ENCODE measurements around the gene DNAJC13.

The DNAJC13 gene

GRCh38 chr3:132421832-132422231 lies 4.5 kb downstream of the DNAJC13 start:
- H3K4me1 ChIP-seq (ENCODE audit: insufficient read depth, low read length, severe bottlenecking): peaks cover 24% of the 10 kb centered on the region
- H3K9me2 ChIP-seq (ENCODE audit: low read depth, low read length): no peaks in the 10 kb centered on the region
- H3K27ac ChIP-seq (ENCODE audit: low read depth, low read length, poor library complexity, severe bottlenecking): no peak overlapping the region
- H3F3A ChIP-seq (ENCODE audit: insufficient read depth, low read length): no peaks in the 10 kb centered on the region
- no peaks in the 10 kb centered on the region for H3K9me3 ChIP-seq (ENCODE audit: low read length)
- H4K20me1 ChIP-seq (ENCODE audit: insufficient read depth, low read length): no peaks in the 10 kb centered on the region
- peaks cover 7% of the 10 kb centered on the region; the same call in 1 of the 2 replicates for H3K36me3 ChIP-seq (ENCODE audit: insufficient read depth, low read length)
- TF ChIP-seq CTCF (IDR thresholded peaks at IDR 0.05; ENCODE audit: low read length): no peak
- TF ChIP-seq EZH2 (IDR thresholded peaks at IDR 0.05; ENCODE audit: borderline replicate concordance, low read length): no peak
- no peaks in the 10 kb centered on the region for H3K27me3 ChIP-seq (ENCODE audit: insufficient read depth, low read length)
- H3K4me2 ChIP-seq (ENCODE audit: low read length): no peak overlapping the region
- H3K9ac ChIP-seq (ENCODE audit: low read length): no peak overlapping the region
- no peak overlapping the region for H3K4me3 ChIP-seq (ENCODE audit: low read depth, low read length, poor library complexity, severe bottlenecking)
- H3K79me2 ChIP-seq (ENCODE audit: insufficient read depth, low read length): peaks cover 83% of the 10 kb centered on the region
- no peak overlapping the region for H2AFZ ChIP-seq (ENCODE audit: low read length)

GRCh38 chr3:132422531-132422930 lies 5.2 kb downstream of the DNAJC13 start:
- H3K4me2 ChIP-seq (ENCODE audit: low read length): no peak overlapping the region
- no peaks in the 10 kb centered on the region for H3K27me3 ChIP-seq (ENCODE audit: insufficient read depth, low read length)
- TF ChIP-seq CTCF (IDR thresholded peaks at IDR 0.05; ENCODE audit: low read length): no peak
- TF ChIP-seq EZH2 (IDR thresholded peaks at IDR 0.05; ENCODE audit: borderline replicate concordance, low read length): no peak
- no peaks in the 10 kb centered on the region for H4K20me1 ChIP-seq (ENCODE audit: insufficient read depth, low read length)
- no peak overlapping the region for H3K27ac ChIP-seq (ENCODE audit: low read depth, low read length, poor library complexity, severe bottlenecking)
- H3K36me3 ChIP-seq (ENCODE audit: insufficient read depth, low read length): peaks cover 7% of the 10 kb centered on the region; the same call in 1 of the 2 replicates
- H3K9ac ChIP-seq (ENCODE audit: low read length): no peak overlapping the region
- peaks cover 88% of the 10 kb centered on the region for H3K79me2 ChIP-seq (ENCODE audit: insufficient read depth, low read length)
- no peak overlapping the region for H2AFZ ChIP-seq (ENCODE audit: low read length)
- peaks cover 23% of the 10 kb centered on the region for H3K4me1 ChIP-seq (ENCODE audit: insufficient read depth, low read length, severe bottlenecking)
- H3K4me3 ChIP-seq (ENCODE audit: low read depth, low read length, poor library complexity, severe bottlenecking): no peak overlapping the region
- no peaks in the 10 kb centered on the region for H3K9me2 ChIP-seq (ENCODE audit: low read depth, low read length)
- H3K9me3 ChIP-seq (ENCODE audit: low read length): no peaks in the 10 kb centered on the region
- H3F3A ChIP-seq (ENCODE audit: insufficient read depth, low read length): no peaks in the 10 kb centered on the region

DNA sequence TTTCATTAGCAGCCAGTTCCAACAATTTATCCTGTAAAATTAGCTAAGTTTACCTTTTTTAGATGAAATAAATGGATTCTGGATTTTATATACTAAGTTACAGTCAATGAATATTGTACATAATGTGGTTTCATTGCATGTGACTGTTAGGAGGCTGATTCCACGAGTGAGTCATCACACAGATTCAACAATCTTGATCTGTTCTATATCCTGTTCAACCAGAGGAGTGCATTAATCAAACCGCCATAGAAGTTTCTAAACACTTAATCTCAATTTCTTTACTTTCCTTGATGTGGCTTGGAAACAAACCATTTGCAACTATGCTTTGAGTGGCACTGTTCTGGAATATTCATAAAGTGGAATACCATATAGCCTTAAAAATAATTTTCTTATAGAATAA lies 15.3 kb downstream of the DNAJC13 start:
- no peaks in the 10 kb centered on the region for H3K4me1 ChIP-seq (ENCODE audit: insufficient read depth, low read length, severe bottlenecking)
- no peaks in the 10 kb centered on the region for H3K9me3 ChIP-seq (ENCODE audit: low read length)
- no peak overlapping the region for H3K4me3 ChIP-seq (ENCODE audit: low read depth, low read length, poor library complexity, severe bottlenecking)
- H2AFZ ChIP-seq (ENCODE audit: low read length): no peak overlapping the region
- no peaks in the 10 kb centered on the region for H3F3A ChIP-seq (ENCODE audit: insufficient read depth, low read length)
- H3K36me3 ChIP-seq (ENCODE audit: insufficient read depth, low read length): peaks cover 15% of the 10 kb centered on the region; the same call in 1 of the 2 replicates
- H3K9ac ChIP-seq (ENCODE audit: low read length): no peak overlapping the region
- TF ChIP-seq CTCF (IDR thresholded peaks at IDR 0.05; ENCODE audit: low read length) (no peak), EZH2 (IDR thresholded peaks at IDR 0.05; ENCODE audit: borderline replicate concordance, low read length) (no peak)
- no peaks in the 10 kb centered on the region for H4K20me1 ChIP-seq (ENCODE audit: insufficient read depth, low read length)
- no peak overlapping the region for H3K4me2 ChIP-seq (ENCODE audit: low read length)
- no peak overlapping the region for H3K27ac ChIP-seq (ENCODE audit: low read depth, low read length, poor library complexity, severe bottlenecking)
- peaks cover 15% of the 10 kb centered on the region; the same call in 1 of the 2 replicates for H3K79me2 ChIP-seq (ENCODE audit: insufficient read depth, low read length)
- H3K27me3 ChIP-seq (ENCODE audit: insufficient read depth, low read length): no peaks in the 10 kb centered on the region
- no peaks in the 10 kb centered on the region for H3K9me2 ChIP-seq (ENCODE audit: low read depth, low read length)
